GM04504 (cell line): ENCODE data around the gene STK11.
A peak's percentile ranks its signal among the peaks of the same experiment; 100 is the strongest.

Experiments used
- DNase-seq: peaks from one replicate; pipeline ENCODE4 v3.0.0-alpha.2; 2012; ENCODE audit warnings: low read depth

STK11 gene

GRCh38 chr19:1262623-1263123, 57.1 kb downstream of the STK11 start:
- no peak for DNase-seq

DNA sequence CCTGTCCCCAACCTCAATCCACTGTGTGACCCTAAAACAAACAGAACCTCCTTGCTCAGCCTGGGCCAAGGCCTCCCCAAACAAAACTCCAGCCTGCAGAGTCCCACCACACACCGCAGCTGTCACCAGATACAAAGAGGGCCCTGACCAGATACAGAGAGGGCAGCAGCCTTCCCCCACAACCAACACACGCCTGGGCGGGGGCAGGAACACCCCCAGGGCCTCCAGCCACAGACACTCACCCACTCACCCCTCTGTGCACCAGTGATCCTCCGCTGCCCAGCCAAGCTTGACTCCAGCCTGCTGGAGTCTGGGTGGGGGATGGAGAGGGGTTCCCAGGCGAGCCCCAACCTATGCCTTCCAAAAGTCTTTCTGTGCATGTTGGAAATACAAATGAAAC, 57.6 kb downstream of the STK11 start:
- DNase-seq = no peak

DNA sequence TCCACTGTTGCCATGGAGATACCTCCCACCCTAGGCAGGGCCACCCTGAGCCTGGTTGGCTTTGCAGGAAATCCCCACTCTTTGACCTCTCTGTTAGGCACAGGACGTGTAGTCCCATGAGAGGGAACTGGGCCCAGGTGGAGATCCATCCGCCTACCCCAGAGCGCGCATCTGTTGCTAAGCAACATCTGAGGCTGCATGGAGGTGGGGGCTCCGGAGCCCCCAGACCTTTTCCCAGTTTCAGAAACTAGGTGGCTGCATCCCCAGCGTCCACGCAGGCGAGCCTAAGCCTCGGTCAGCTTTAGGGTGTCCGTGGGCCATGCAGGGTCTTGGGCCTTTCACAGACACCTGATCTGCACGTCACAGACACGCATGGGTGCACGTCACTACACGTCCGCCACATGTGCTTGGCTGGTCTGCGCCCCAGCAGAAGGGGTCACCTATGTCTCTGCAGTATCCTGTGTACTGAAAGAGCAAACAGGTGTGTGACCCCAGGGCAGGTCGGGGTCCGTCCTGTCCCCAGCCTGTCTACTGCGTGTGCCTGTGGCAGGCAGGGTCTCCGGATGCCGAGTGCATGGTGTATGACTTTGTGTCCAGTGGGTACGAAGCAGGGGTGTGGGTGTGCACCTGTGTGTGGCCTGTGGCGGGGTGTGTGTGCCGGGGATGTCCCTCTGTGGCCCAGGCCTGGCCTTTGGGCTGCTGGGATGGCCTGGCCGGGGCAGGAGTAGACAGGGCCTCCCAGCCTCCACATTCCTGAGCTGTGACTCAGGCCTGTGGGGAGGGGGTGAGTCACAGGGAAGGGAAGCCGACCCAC, 59.4 kb downstream of the STK11 start:
- DNase-seq = peak; percentile 87

GRCh38 chr19:1265615-1266128, 60.1 kb downstream of the STK11 start:
- peak; percentile 84 for DNase-seq

- DNase-seq = peak; percentile 87
These were observed 60.7 kb downstream of the STK11 start for GRCh38 chr19:1266129-1266915.

GRCh38 chr19:1266916-1267476, 61.4 kb downstream of the STK11 start:
- no peak for DNase-seq

DNA sequence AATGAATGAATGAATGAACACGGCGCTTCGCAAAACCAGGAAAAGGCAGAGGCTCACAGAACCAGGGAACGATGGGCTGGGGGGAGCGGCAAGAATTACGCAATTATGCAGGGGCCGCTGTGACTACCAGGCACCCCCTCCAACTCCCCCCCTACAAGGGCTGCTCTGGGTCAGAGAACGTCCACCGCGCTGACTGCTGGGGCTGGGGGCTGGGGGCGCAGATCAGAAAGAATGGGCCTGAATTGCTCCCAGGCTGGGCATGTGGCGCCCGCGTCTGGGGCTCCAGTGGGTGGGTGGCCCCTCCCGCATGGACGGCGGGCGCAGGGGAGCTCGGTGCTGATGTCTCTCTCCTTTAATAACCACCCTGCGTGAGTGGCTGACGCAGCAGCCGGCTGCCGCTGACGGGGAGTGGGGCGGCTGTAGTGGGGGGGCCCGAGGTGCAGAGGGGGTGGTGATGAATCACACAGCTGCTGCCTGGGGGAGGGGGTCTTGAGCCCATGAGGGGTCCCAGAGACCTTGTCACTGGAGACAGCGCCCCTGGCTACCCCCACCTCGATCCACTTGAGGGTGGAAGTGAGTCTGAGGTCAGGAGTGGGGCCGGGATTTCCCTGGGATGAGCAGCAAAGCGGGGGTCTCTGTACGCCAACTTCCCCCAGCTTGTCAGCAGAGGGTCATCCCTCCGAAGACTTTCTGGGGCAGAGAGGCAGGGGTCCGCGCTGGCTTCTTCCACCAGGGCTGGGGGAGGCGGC, 62.1 kb downstream of the STK11 start:
- DNase-seq = no peak

DNA sequence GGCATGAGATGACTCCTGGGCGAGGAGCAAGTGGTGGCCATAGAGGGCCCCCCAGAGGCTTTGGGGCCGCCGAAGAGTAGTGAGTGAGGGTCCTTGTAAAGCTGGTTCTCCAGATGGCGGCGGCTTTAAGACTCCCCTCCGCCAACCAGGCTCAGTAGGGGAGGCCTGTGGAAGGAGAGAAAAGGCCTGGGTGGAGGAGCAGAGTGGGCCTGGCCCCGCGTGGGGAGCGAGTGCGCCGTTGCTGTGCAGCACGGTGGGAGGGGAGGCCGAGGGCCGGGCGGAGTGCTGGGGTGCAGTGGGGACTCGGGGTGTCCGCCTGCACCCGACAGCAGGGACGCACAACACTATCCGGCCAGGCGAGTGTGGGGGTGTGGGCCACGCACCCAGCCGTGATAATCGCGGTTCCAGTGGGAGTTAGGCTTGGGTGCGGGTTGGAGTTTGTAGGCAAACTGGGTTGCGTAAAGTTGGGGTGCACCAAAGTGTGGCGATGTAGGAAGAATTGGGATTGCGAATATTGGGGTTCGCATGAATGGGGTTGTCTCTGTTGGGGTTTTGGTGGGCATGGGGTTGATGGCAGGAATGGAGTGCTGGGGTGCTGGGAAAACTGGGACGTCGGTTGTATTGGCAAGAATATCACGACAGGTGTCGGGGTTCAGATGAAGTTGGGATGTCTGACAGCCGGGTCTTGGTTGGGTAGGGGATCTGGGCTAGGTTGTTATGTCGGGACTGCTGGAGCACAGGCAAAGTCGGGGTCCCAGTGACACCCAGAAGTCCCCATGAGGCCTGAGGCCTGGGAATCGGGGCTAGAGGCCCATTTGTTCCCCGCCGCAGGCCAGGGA, 62.9 kb downstream of the STK11 start:
- no peak for DNase-seq

GRCh38 chr19:1269065-1269477, 63.5 kb downstream of the STK11 start, which contains the start of gene CIRBP:
Gene CIRBP, plus strand, starts transcription at chr19:1269332. Its CDS starts 1,602 bp downstream, at chr19:1270934.
- peak; percentile 97 for DNase-seq

DNA sequence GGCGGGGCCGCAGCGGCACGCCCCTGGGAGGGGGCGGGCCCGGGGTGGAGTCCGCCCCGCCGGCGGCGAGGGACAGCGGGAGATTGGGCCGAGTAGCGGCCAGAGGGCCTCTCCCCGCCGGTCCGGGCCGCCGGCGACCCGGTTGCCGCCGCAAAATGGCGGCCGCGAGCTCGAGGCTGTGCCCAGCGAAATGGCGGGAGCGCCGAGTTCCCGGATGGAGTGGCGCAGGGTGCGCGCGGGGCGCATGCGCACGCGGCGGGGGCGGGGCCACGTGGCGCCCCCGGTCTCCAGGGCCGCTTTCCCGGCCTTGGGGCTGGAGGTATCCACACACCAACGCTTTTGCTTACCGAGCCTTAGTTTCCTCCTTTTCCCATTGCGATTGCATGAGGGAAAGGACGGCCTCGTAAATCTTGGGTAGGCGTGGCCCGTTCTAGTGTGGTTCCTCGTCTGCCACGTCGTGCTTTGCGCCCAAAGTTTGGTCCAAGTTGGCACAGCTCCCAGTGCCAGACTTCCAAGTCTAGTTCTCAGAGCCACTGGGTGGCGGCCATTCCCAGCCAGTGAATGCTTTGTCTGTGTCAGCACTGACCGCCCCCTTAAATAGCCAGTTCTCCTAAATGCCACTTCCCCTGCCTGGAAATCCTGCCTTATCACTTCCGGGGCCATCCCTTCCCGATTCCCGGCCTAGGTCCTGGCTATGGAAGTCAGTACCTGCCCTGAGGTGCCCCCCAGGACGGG, 64.1 kb downstream of the STK11 start:
- DNase-seq = peak; percentile 72

DNA sequence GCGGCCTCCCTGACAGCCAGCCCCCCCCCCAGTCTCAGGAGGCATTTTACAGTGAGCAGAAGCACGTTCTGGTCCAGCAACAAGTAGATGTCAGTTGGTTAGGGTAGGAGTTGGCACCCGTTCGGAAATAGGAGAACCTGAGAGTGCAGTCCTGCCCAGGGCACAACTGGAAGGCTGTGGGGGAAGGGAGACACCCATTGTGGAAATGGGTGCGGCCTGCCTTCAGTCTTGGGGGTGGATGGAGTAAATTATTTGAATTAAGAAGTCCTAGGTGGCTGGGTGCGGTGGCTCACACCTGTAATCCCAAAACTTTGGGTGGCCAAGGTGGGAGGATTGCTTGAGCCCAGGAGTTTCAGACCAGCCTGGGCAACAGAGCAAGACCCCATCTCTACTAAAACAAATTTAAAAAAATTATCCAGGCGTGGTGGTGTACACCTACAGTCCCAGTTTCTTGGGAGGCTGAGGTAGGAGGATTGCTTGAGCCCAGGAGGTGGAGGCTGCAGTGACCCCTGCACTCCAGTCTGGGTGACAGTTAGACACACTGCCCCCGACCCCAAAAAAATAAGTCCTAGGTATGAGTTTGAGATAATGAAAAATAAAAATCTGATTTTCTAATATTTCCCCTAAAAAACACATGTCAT, 64.8 kb downstream of the STK11 start:
- no peak for DNase-seq

DNA sequence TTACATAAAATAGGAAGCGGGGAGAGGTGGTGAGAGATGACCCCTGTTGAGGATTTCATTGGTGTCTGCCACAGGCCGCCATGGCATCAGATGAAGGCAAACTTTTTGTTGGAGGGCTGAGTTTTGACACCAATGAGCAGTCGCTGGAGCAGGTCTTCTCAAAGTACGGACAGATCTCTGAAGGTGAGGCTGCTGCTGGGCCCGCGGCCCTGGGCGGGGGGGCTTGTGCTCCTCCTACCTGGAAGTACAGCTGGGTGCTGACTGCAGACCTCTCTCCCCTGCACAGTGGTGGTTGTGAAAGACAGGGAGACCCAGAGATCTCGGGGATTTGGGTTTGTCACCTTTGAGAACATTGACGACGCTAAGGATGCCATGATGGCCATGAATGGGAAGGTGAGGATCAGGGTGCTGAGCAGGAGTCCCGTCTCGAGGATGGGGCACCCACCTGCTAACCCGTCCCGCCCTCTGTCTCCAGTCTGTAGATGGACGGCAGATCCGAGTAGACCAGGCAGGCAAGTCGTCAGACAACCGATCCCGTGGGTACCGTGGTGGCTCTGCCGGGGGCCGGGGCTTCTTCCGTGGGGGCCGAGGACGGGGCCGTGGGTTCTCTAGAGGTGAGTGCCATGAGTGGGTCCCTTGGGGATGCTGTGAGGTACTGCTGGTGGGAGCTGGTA, 65.4 kb downstream of the STK11 start:
- no peak for DNase-seq

DNA sequence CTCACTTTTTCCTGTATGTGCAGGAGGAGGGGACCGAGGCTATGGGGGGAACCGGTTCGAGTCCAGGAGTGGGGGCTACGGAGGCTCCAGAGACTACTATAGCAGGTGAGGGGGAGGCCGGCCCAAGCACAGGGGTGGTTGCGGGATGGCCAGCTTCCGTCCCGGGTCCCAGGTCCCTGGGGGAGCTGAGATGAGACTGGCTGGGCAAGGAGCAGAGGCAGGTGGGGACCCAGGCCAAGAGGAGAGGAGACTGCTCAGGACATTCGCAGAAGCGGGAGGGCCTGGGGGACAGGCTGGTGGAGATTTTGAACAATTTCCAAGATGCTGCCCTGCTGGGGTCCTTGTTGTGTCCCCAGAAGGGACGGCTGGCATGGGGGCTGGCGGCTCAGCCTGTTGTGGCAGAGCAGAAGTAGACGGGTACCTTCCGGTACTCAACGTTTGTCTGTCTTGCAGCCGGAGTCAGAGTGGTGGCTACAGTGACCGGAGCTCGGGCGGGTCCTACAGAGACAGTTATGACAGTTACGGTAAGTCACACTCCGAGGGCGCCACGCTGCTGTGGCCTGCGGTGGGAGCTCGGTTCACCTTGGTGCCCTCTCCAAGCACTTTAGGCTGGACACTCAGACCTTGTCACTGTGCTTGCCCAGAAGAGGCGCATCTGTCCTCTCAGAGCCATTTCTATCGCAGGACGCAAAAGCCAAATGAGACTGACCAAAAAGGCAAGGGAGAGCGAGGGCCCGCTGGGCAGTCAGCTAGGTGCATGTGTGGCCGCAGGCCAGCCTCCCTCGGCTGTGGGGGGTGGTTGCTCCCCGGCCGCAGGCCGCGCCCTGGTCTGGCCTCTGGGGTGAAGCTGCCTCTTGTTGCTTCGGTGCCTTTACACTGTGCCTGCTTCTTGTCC, 66.2 kb downstream of the STK11 start:
- DNase-seq = no peak

DNA sequence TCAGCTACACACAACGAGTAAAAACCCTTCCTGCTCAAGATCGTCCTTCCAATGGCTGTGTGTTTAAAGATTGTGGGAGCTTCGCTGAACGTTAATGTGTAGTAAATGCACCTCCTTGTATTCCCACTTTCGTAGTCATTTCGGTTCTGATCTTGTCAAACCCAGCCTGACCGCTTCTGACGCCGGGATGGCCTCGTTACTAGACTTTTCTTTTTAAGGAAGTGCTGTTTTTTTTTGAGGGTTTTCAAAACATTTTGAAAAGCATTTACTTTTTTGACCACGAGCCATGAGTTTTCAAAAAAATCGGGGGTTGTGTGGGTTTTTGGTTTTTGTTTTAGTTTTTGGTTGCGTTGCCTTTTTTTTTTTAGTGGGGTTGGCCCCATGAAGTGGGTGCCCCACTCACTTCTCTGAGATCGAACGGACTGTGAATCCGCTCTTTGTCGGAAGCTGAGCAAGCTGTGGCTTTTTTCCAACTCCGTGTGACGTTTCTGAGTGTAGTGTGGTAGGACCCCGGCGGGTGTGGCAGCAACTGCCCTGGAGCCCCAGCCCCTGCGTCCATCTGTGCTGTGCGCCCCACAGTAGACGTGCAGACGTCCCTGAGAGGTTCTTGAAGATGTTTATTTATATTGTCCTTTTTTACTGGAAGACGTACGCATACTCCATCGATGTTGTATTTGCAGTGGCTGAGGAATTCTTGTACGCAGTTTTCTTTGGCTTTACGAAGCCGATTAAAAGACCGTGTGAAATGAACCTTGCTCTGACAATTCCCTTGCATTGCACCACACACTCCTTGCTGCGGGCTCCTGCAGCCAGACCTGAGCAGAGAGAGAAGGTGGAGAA, 67.1 kb downstream of the STK11 start:
- no peak for DNase-seq

GRCh38 chr19:1273263-1274041, 67.9 kb downstream of the STK11 start:
- DNase-seq = no peak
